Colonic mucosa (tissue), 4 donors: Measurements from ENCODE around the gene CRTC3. TPM values are rescaled to one million over a fixed set of nuclear protein-coding genes. Genes with fewer than 3 reads are reported as not detected.
"Not testable (repeated sequence)": the region's sequence is repeated elsewhere in the genome, so short reads cannot be mapped to it uniquely, and the experiment has no call there.

Experiments used
- DNase-seq: peaks from one replicate; pipeline ENCODE4 v3.0.0-alpha.2; 2020
- H3K27ac ChIP-seq: fragments of 200-600 bp; one replicate; pipeline ENCODE4 v1.8.0; 2021
- H3K27me3 ChIP-seq: fragments of 200-600 bp; one replicate; pipeline ENCODE4 v1.8.0; 2021
- H3K36me3 ChIP-seq: fragments of 200-600 bp; one replicate; pipeline ENCODE4 v1.8.0; 2021
- H3K4me1 ChIP-seq: fragments of 200-600 bp; one replicate; pipeline ENCODE4 v1.8.0; 2021; ENCODE audit warnings: mild to moderate bottlenecking
- H3K4me3 ChIP-seq: fragments of 200-600 bp; one replicate; pipeline ENCODE4 v1.8.0; 2021
- H3K9ac ChIP-seq, 2 donors: one replicate each; pipeline ENCODE4 v1.7.0; 2013; ENCODE audit warnings: control low read depth in 2 of 2, low read depth in 2 of 2, low read length in 2 of 2
- H3K9me3 ChIP-seq: fragments of 200-600 bp; one replicate; pipeline ENCODE4 v1.8.0; 2021
- CTCF ChIP-seq: fragments of 200-600 bp; IDR thresholded peaks from one replicate; pipeline ENCODE4 v1.8.0; 2022; ENCODE audit warnings: antibody characterized with exemption, mild to moderate bottlenecking
- intact Hi-C: fragments of 100-400 bp; cut with DNase I; formaldehyde crosslinking; loops from one replicate; pipeline ENCODE4 v1.14.1; 2022
- total RNA-seq, 2 donors: library from RNA; stranded (reverse); fragmentation: NEBNext Ultra II Directional in 1 of 2; extraction: Animal tissue kit (Norgen Biotek cat#: 25700) in 1 of 2; gene quantifications; one replicate each; pipeline ENCODE4 v1.2.1, GENCODE V29; 2021
- donor health status: healthy.
- donor health status: DM: no; HTN: no; CAD: no.
- donor health status: DM: no; HTN: no; CAD: no.

Gene CRTC3
- total RNA-seq, 2 donors from 2014 or later: 16.1 to 24.2 TPM

GRCh38 chr15:90523373-90523772 lies 6.3 kb upstream of the CRTC3 start:
- no peak overlapping the region for H3K27ac ChIP-seq
- H3K9me3 ChIP-seq: no peaks in the 10 kb centered on the region
- TF ChIP-seq CTCF: no peak
- intact Hi-C loops: no loop called here
- H3K9ac ChIP-seq: no peak overlapping the region
- DNase-seq: no peak
- no peaks in the 10 kb centered on the region for H3K36me3 ChIP-seq
- no peak overlapping the region for H3K4me3 ChIP-seq
- H3K27me3 ChIP-seq: no peaks in the 10 kb centered on the region
- H3K4me1 ChIP-seq: no peaks in the 10 kb centered on the region

- H3K4me1 ChIP-seq, H3K9ac ChIP-seq, H3K9me3 ChIP-seq, DNase-seq, H3K4me3 ChIP-seq, H3K36me3 ChIP-seq, intact Hi-C loops, H3K27ac ChIP-seq, H3K27me3 ChIP-seq: not testable (repeated sequence)
These were observed 5.5 kb upstream of the CRTC3 start for GRCh38 chr15:90524018-90524803.

- peaks cover 9% of the 10 kb centered on the region for H3K4me1 ChIP-seq
- no peaks in the 10 kb centered on the region for H3K36me3 ChIP-seq
- TF ChIP-seq CTCF: no peak
- H3K27me3 ChIP-seq: no peaks in the 10 kb centered on the region
- peak overlapping the region; percentile 62 to 96 for H3K9ac ChIP-seq
- intact Hi-C loops: no loop called here
- no peaks in the 10 kb centered on the region for H3K9me3 ChIP-seq
- no peak for DNase-seq
- H3K4me3 ChIP-seq: peak overlapping the region; percentile 58
- H3K27ac ChIP-seq: peak overlapping the region; percentile 85
These were observed 732 bp upstream of the CRTC3 start for GRCh38 chr15:90529011-90529370.

GRCh38 chr15:90530250-90531051 lies 728 bp downstream of the CRTC3 start:
- no peaks in the 10 kb centered on the region for H3K27me3 ChIP-seq
- no peaks in the 10 kb centered on the region for H3K36me3 ChIP-seq
- H3K9me3 ChIP-seq: no peaks in the 10 kb centered on the region
- peak overlapping the region; percentile 84 to 96 for H3K9ac ChIP-seq
- H3K4me3 ChIP-seq: peak overlapping the region; percentile 58
- H3K27ac ChIP-seq: peak overlapping the region; percentile 85
- H3K4me1 ChIP-seq: peaks cover 9% of the 10 kb centered on the region
- no peak for TF ChIP-seq CTCF
- intact Hi-C loops: no loop called here
- peak; percentile 51 for DNase-seq

GRCh38 chr15:90531147-90531546 lies 1.4 kb downstream of the CRTC3 start:
- Histone ChIP-seq H3K36me3 (no peaks in the 10 kb centered on the region), H3K27ac (no peak overlapping the region), H3K9ac (peak overlapping the region; percentile 84 to 96), H3K27me3 (no peaks in the 10 kb centered on the region), H3K9me3 (no peaks in the 10 kb centered on the region), H3K4me3 (peak overlapping the region; percentile 58), H3K4me1 (peaks cover 9% of the 10 kb centered on the region)
- no peak for DNase-seq
- intact Hi-C loops: no loop called here
- no peak for TF ChIP-seq CTCF

GRCh38 chr15:90535254-90535653 lies 5.5 kb downstream of the CRTC3 start:
- intact Hi-C loops: no loop called here
- Histone ChIP-seq H3K9me3 (no peaks in the 10 kb centered on the region), H3K9ac (no peak overlapping the region), H3K27me3 (no peaks in the 10 kb centered on the region), H3K36me3 (no peaks in the 10 kb centered on the region), H3K27ac (no peak overlapping the region), H3K4me3 (no peak overlapping the region), H3K4me1 (peaks cover 9% of the 10 kb centered on the region)
- no peak for TF ChIP-seq CTCF
- DNase-seq: no peak
